NCI-H2227 treated with DMSO at 0.1 percent for 48 hours (cell line): Measurements from ENCODE around the gene SMCO2.

Experiments
- DNase-seq: peaks from one replicate; lab custom pipeline; 2025; lab: John Stamatoyannopoulos, UW

Gene SMCO2

DNA sequence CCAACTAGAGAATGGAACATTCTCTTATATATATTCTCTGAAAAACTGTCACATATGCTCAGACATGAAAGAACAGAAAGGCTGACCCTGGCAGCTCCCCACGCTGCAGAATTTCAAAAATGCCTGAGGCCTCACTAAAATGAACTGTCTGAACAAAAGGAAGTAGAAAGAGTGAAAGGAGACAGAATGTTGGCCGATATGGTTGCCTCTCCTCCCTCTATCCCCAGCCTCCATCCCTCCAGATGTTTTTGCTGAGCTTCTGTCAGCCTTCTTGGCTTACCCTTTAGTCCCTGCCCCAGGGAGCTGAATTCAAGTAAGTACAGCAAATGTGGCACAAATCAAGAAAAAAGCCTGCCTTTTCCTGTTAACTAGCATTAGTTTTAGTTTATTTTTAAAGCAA is 6.9 kb downstream of the SMCO2 start:
- DNase-seq = no peak

DNA sequence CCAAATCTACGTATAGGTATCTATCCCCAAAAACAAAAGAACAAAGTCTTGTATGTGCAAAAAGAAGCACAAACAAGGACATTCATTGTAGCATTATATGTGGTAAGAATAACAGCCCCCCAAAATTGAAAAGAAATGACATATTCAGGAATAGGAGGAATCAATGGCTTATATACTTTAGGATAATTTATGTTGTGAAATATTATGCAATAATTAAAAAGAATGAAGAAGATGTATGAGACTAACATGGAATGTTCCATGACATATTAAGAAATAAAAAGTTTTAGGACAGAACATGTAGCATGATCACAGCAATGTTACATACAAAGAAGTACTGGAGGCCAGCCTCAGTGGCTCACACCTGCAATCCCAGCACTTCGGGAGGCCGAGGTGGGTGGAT is 9.1 kb downstream of the SMCO2 start:
- DNase-seq = no peak

DNA sequence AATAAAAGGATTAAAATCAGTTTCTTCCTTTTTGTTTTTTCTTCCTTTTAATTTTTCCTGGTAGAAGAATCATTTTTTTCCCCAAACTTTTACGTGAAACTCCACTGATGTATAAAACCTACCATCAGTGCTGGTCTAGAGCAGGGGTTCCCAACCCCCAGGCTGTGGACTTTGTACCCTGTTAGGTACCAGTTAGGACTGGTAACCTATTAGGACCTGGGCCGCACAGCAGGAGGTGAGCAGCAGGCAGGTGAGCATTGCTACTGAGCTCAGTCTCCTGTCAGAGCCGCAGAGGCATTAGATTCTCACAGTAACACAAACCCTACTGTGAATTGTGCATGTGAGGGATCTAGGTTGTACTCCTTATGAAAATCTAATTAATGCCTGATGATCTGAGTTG is 10.1 kb downstream of the SMCO2 start:
- no peak for DNase-seq

DNA sequence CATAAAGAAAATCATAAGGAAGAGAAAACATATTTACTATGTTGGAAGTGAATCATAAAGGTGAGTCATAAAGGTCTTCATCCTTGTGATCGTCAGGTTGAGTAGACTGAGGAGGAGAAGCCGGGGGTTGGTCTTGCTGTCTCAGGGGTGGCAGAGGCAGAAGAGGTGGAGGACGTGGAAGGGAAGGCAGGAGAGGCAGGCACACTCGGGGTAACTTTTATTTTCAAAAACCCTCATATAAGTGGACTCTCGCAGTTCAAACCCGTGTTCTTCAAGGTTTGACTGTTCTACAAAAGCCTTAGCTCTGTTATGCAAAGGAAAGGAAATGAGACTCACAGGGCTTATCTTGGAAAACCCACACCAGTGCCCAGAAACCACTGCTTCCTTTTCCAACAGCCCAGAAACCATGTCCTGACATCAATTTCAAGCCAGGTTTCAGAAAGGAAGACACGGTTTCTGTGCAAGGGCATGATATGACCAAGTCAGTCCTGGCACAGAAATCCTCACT is 14.0 kb downstream of the SMCO2 start:
- DNase-seq = no peak

DNA sequence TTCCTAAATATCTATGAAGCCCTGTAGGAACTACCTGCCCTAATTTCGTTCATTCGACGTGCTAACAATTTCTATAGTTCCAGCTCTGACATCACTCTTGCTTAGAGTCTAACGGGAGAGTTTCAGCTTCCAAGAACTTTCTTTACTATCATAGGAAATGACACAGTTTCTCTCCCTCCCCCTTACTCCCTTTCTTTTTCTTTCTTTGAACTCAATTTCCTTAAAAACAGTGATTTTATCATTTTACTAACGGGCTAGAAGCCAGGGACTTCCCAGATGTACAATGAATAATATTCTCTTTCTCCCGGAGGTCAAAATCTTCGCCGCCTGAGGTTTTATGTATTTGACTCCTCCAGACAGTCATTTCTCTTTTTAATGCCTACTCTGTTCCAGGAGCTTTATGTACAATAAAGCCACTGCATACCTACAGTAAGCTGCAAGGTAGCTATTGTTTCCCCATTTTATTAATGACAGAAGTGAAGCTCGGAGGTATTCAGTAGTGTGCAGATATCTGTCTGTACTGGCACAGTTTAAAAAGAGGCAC is 15.7 kb downstream of the SMCO2 start:
- no peak for DNase-seq

DNA sequence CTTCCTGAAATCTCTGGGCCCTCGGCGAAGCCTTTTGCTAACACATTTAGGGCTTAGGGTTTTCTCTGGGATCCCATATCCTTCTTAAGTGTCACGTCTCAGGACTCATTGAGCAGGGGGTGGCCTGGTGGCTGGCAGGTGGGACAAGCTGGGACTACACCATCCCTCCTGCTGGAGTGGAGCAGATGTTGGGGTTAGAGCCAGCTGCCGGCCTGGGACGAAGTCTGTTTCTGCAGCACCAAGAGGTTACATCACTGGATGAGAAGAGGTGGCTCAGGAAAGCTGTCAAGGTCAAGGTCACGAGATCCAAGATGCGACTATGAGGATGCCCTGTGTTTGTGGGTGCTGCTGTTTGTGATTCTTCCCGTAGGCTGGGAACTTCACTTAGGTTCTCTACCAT is 16.3 kb downstream of the SMCO2 start:
- DNase-seq = no peak

DNA sequence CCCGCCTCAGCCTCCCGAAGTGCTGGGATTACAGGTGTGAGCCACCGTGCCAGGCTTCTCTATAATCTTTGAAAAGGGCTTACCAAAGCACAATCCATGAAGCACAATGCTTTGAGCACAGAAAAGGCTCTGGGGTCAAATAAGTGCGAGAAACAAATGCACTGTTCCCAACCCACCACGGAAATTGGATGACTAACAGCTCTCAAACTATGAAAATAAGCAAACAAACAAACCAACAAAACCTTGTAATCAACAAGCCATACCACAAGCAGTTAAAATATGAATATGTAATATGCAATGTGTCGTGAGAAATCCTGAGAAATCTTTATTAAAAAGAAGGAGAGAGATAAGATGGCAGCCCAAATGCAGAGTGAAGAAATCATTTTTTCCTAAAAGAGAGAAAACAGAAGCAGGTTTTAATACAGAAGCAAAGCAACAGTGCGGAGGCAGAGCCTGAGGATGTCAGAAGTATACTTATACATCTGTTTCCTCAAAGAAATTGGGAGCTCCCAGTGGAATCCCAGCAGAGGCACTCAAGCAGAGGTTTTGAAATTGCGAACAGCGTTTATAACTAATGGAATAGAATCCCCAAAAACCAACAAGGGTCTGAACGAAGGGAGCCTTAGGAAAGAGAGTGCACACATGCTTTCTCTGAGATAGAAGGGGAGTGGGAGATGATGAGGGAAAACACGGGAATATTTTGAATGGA is 17.1 kb downstream of the SMCO2 start:
- no peak for DNase-seq

DNA sequence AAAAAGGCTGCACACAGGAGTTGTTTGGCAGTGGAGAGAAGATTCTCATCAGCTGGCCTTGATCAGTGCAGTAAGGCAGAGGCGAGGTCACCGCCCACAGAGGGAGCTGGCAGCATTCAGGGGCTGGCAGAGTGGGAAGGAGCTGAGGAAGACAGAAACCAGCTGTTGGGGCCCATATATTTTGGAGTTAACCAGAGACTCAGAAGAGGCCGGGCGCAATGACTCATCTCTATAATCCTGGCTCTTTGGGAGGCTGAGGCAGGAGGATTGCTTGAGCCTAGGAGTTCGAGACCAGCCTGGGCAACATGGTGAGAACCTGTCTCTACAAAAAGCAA is 17.7 kb downstream of the SMCO2 start:
- no peak for DNase-seq

DNA sequence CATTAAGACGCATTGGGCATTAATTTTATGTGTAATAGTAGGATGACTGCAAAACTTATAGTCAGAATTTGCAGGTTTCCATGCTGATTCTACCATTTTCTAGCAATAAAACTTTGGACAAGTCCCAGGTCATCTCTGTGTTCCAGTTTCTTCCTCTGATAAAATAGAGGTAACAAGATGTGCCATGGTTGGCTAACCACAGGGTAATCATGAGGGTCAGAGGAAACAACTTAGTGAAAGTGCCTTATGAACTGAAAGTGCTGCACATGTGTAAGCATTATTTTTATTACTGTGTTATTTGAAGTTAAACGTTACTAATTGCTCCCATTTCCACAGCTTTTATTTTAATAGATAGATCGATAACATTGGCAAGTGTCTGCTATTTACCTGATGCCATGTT is 21.1 kb downstream of the SMCO2 start:
- DNase-seq = no peak

DNA sequence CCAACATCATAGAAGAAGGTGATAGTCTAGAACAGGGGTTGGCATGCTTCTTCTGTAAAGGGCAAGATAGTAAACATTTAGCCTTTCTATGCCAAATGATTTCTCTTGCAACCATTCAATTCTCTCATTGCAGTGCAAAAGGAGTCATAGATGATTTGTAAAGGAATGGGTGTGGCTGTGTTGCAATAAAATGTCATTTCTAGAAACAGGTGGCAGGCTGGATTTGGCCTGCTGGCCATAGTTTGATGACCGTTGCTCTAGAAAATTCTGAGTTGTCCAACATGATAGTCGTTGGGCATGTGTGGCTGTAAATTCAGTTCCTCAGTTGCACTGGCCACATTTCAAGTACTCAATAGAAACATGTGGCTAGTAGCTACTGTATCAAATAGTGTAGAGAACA is 21.7 kb downstream of the SMCO2 start:
- no peak for DNase-seq

DNA sequence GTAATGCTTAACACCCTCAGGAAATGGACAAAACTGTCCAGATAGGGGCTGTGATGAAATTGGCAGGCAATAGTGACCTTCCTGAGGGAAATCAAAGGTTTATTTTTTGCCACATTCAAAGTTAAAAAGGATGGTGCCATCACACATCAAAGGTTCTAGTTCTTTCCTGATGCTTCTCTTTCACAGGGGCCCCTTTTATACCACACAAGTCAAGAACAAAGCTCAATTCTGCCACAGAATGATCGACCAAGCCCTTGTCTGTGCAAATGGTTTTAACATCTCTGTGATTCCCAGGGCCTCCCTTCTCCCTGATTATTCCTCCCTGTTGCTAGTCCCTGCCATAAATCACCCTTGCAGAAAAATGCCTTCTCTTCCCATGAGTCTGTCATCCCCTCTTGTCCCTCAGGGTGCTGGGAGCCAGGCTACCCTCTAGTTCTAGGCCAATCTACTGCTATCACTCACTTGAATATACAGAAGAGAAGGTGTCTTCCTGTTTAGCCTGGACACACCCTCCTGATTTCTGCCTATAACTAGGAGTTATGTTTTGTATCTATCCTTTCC is 22.7 kb downstream of the SMCO2 start:
- no peak for DNase-seq

DNA sequence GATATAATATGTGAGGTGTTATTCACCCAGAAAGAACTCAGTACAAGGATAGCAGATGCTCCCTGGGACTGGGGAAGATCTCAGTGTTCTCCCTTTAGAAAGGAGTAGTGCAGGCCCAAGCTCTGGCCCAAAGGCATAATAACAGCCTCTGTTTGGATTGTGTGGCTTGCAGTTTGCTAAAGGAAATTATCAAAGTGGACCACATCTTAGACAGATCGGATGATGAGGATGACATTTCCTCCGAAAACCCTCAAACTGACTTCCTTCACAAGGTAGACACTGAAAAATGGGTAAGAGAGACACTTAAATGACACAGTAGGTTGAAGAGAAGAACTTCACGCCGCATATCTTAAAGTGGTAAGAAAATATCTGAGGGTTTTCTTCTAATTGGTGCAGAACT is 26.1 kb downstream of the SMCO2 start:
- DNase-seq = no peak

DNA sequence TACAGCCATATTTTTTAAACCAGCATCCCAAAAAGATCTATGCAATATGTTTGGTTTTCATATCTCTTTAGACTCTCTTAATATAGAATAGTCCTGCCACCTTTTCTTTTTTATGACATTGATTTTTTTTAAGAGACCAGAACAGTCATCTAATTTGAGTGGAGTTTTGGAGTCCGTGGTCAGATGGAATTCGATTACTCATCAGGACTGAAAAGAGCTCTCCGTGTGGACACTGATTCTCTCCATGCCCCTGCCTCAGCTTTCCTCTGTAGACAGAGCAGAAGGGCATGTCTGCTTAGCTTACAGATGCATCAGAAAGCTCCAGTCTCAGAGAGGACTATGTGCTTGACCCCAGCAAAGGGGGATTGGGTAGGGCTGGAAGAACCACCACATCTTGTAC is 27.8 kb downstream of the SMCO2 start:
- no peak for DNase-seq

DNA sequence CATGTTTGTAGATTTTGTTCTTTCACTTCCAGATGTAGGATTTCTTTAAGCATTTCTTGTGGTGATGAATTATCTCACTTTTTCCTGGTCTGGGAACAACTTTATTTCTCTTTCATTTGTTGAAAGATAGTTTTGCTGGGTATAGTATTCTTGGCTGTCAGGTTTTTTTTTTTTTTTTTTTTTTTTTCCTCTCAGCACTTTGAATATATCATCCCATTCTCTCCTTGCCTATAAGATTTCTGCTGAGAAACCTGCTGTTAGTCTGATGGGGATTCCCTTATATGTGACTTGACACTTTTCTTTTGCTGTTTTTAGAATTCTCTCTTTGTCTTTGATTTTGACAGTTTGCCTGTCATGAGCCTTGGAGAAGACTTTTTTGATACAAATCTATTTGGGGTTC is 30.5 kb downstream of the SMCO2 start:
- no peak for DNase-seq

DNA sequence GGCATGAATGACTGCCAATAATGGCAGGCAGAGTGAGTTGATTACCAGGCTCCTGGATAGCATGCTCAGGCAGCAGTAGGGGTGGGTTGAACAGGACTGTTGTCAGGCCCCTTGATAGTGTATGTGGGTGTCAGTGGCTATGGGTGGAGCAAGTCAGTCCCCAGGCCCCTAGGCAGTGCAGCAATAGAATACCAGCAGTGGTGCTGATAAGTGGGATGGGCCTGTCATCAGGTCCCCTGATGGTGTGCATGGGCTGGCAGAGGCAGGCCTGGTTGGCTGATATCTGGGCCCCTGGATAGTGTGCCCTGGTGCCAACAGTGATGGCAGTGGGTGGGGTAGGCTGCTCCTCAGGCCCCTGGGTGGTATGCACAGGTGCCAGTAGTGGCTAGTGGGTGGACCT is 32.4 kb downstream of the SMCO2 start:
- DNase-seq = no peak

DNA sequence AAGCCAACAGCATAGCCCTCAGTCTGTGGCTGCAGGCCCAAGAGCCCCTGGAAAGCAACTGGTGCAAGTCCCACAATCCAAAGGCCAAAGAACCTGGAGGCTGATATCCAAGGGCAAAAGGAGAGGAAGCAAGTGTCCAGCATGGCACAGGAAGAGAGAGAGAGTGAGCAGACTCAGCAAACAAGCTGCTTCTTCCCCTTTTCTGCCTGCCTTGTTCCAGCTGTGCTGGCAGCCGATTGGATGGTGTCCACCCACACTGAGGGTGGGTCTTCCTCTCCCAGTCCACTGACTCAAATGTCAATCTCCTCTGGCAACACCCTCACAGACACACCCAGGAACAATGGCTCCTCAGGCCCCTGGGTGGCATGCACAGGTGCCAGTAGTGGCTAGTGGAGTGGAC is 33.5 kb downstream of the SMCO2 start:
- DNase-seq = no peak

DNA sequence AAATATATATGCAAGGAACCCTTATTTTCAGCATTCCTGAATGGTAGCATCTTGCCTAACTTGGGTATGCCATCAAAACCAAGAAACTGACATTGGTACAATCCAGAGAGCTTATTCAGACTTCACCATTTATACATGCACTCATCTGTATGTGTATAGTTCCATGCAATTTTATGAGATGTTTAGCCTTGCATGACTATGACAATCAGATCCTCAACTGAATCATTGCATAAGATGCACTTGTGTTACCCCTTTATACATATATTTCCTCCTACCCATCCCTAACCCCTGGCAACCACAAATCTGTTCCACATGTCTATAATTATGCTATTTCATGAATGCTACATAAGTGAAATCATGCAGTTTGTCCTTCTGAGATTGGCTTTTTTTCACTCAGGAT is 40.4 kb downstream of the SMCO2 start:
- DNase-seq = no peak

DNA sequence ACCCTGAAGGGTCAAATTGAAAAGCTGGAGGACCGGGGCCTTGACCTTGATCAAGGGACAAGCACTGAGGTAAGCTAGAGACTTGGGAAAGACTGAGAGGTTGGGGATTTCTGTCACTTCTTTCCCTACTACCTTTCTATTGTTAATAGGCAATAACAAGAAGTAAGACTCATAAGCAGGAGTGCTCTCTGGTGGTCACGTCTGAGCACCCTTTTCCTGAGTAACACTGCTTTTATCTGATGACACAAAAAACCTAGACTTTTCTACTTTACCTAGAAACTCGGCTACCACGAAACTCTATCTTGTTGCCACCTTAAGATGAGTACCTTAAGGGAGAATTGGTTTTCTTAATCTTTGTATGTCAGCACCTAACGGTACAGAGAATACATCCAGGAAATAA is 41.9 kb downstream of the SMCO2 start:
- no peak for DNase-seq

DNA sequence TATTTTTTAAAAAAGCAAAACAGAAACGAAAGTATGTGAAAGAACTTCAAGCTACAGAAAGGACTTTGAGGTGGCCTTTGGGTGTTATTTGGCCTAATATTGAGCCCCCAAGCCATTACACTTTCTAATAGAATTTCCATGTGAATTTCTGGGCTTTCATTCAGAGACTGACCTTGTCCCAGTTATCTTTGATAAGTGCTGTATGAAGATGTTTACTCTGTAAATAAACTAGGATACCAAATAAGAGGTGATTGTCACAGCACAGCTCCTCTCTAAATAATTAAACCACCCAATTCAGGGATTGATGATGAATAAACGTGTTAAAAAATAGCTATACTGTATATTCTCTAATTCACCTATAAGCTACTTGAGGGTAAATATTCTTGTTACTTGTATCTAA is 44.7 kb downstream of the SMCO2 start:
- DNase-seq = no peak

DNA sequence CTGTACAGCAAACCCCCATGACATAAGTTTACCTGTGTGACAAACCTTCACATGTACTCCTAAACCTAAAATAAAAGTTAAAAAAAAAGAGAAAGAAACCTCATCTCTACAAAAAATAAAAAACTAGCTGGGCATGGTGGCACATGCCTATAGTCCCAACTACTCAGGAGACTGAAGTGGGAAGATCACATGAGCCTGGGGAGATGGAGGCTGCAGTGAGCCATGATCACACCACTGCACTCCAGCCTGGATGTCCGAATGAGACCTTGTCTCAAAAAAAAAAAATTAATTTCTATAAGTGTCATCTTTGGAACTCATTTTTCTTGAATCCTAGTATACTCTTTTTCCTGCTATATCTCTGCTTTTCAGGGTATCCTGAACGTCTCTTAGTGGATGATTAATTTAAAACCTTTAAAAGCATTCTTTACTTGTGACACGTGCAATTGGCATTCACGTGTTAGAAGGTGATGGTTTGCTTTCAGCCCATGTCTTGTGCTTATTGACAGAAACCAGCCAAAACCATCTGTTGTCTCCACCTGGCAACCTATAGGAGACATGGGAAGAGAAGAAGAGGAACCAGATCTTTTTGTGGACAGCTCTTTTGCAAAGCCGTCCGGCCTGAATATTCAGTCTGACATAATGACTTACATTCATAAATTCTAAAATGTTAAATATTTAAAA is 46.9 kb downstream of the SMCO2 start:
- no peak for DNase-seq

DNA sequence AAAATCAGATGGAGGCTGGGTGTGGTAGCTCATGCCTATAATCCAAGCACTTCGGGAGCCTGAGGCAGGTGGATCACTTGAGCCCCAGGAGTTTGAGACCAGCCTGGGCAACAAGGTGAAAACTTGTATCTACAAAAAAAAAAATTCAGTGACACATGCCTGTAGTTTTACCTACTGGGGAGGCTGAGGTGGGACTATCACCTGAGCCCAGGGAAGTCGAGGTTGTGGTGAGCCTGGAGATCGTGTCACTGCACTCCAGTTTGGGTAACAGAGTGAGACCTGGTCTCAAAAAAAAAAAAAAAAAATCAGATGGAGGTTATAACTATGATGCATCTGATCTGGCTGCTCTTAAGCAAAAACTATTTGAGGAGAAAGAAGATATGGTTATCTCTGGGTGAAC is 50.9 kb downstream of the SMCO2 start:
- DNase-seq = no peak

DNA sequence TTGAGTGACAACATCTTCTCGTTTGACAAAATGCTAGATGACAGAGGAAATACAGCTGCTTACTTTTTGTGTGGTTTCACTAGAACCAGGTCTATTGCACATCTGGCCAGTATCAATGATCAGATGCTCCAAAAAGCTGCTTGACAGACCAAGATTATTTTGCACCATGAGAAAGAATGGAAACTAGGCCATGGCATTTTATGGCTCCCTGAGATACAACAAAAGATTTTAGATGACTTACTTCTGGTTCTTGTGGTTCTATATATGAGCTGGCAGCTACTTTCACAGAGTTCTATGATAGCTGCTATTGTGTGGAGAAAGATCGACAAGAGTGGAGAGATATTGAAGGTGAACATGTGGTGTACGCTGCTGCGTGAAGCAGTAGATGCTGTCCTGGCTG is 51.6 kb downstream of the SMCO2 start:
- no peak for DNase-seq

DNA sequence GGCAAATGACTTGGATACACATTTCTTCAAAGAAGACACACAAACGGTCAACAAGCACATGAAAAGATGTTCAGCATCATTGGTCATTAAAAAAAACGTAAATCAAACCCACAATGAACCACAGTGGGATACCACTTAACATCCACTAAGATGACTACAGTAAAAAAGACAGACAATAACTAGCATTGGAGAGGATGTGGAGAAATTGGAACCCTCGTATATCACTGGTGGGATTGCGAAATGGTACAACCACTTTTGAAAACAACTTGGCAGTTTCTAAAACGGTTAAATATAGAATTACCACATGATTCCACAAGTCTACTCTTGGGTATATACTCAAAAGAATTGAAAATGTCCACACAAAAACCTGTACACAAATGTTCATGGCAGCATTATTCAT is 52.2 kb downstream of the SMCO2 start:
- no peak for DNase-seq

DNA sequence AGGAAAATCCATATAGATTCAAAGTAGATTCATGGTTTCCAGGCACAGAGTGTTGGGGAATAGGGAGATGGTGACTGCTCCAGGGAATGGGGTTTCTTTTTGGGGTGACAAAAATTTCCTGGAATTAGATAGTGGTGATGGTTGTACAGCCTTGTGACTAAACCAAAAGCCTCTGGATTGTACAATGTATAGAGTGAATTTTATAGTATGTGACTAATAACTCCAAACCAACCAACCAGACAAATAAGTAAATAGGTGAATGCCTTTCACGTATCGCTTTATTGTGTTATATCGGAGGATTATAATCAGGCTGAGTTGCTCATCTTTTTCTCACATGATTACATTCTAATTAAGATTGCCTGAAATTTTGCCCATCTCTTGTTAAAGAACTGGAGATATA is 52.8 kb downstream of the SMCO2 start:
- DNase-seq = no peak
